ENCODE measurements around the gene ICAM5. TPM values are rescaled to one million over a fixed set of nuclear protein-coding genes. Genes with fewer than 3 reads are reported as not detected.
"Not testable (repeated sequence)": the region's sequence is repeated elsewhere in the genome, so short reads cannot be mapped to it uniquely, and the experiment has no call there.

Gene ICAM5
- 1 to 10 TPM in 1 of 3 donors, under 1 TPM in 2; 0.69 to 1.4 (median 0.73) TPM for total RNA-seq
- long read RNA-seq, donor 1 = 0 reads
- long read RNA-seq, donor 2, partial matches to known transcripts = 1 of 1 reads
- long read RNA-seq, donor 2, other reads (novel, unspliced or antisense) = 0 of 1 reads

GRCh38 chr19:10289836-10290356, at the start of gene ICAM5:
TSS of gene ICAM5 (plus strand) at chr19:10289952. CDS start at chr19:10290044, 92 bp downstream.
- peaks cover 60% of the 10 kb centered on the region for H3K4me1 ChIP-seq (ENCODE audit: low read depth)
- H3K36me3 ChIP-seq (ENCODE audit: low read depth) = no peaks in the 10 kb centered on the region
- intact Hi-C loops (cut with DNase I, micrococcal nuclease) = no loop called here
- DNase-seq (peak in 1 of 3 donors; percentile 59), ATAC-seq (no peak)
- TF ChIP-seq CTCF (IDR thresholded peaks at IDR 0.05) = no peak
- no peaks in the 10 kb centered on the region for H3K9me3 ChIP-seq
- no peak within 1 kb of the TSS for H3K4me3 ChIP-seq

GRCh38 chr19:10241826-10242449, 47.8 kb upstream of the ICAM5 start:
- DNase-seq; ATAC-seq; H3K9me3 ChIP-seq; H3K4me1 ChIP-seq (ENCODE audit: low read depth); intact Hi-C loops (cut with DNase I, micrococcal nuclease); H3K4me3 ChIP-seq; H3K36me3 ChIP-seq (ENCODE audit: low read depth): not testable (repeated sequence)

GRCh38 chr19:10243606-10244005, 46.1 kb upstream of the ICAM5 start:
- DNase-seq (no peak), ATAC-seq (no peak)
- TF ChIP-seq CTCF (IDR thresholded peaks at IDR 0.05) = no peak
- H3K36me3 ChIP-seq (ENCODE audit: low read depth) = no peaks in the 10 kb centered on the region
- intact Hi-C loops (cut with DNase I, micrococcal nuclease) = no loop called here
- H3K4me3 ChIP-seq = no peak overlapping the region
- H3K4me1 ChIP-seq (ENCODE audit: low read depth) = peaks cover 4% of the 10 kb centered on the region
- no peaks in the 10 kb centered on the region for H3K9me3 ChIP-seq

GRCh38 chr19:10245189-10245939, 44.4 kb upstream of the ICAM5 start:
- no peak for TF ChIP-seq CTCF (IDR thresholded peaks at IDR 0.05)
- no peaks in the 10 kb centered on the region for H3K9me3 ChIP-seq
- peaks cover 3% of the 10 kb centered on the region for H3K4me1 ChIP-seq (ENCODE audit: low read depth)
- H3K4me3 ChIP-seq = no peak overlapping the region
- no peak for DNase-seq
- intact Hi-C loops (cut with DNase I, micrococcal nuclease) = no loop called here
- no peak for ATAC-seq
- H3K36me3 ChIP-seq (ENCODE audit: low read depth) = no peaks in the 10 kb centered on the region

GRCh38 chr19:10246511-10246910, 43.2 kb upstream of the ICAM5 start:
- no peak for DNase-seq
- Histone ChIP-seq H3K9me3 (no peaks in the 10 kb centered on the region), H3K4me3 (no peak overlapping the region), H3K4me1 (ENCODE audit: low read depth) (peaks cover 3% of the 10 kb centered on the region), H3K36me3 (ENCODE audit: low read depth) (no peaks in the 10 kb centered on the region)
- intact Hi-C loops (cut with DNase I, micrococcal nuclease) = no loop called here
- no peak for ATAC-seq
- no peak for TF ChIP-seq CTCF (IDR thresholded peaks at IDR 0.05)

Data from mucosa of descending colon (tissue), 3 donors.